HG02852 (cell line): ENCODE results near the gene ERVH48-1.
"Not testable (repeated sequence)": the region's sequence is repeated elsewhere in the genome, so short reads cannot be mapped to it uniquely, and the experiment has no call there.

ENCODE experiments used
- ATAC-seq: cut with Tn5 transposase; IDR thresholded peaks from one replicate; pipeline ENCODE4 v1.9.1; 2021; ENCODE audit warnings: mild to moderate bottlenecking, moderate library complexity; ENCODE audit not compliant: unreplicated experiment

ERVH48-1 gene

GRCh38 chr21:42939582-42940413 is 14.4 kb upstream of the ERVH48-1 start:
- no peak for ATAC-seq

GRCh38 chr21:42938606-42938995 is 13.2 kb upstream of the ERVH48-1 start:
- not testable (repeated sequence) for ATAC-seq

GRCh38 chr21:42937960-42938605 is 12.7 kb upstream of the ERVH48-1 start:
- ATAC-seq: no peak

- ATAC-seq: not testable (repeated sequence)
Measured at GRCh38 chr21:42937034-42937940, 11.9 kb upstream of the ERVH48-1 start.

- not testable (repeated sequence) for ATAC-seq
Measured at GRCh38 chr21:42936360-42936759, 10.9 kb upstream of the ERVH48-1 start.

GRCh38 chr21:42933973-42934372 is 8.5 kb upstream of the ERVH48-1 start:
- not testable (repeated sequence) for ATAC-seq

- not testable (repeated sequence) for ATAC-seq
Measured at GRCh38 chr21:42933137-42933970, 7.9 kb upstream of the ERVH48-1 start.

GRCh38 chr21:42932378-42933136 is 7.1 kb upstream of the ERVH48-1 start:
- ATAC-seq: not testable (repeated sequence)

- no peak for ATAC-seq
Measured at GRCh38 chr21:42931560-42932235, 6.3 kb upstream of the ERVH48-1 start.

GRCh38 chr21:42929969-42930368 is 4.5 kb upstream of the ERVH48-1 start:
- ATAC-seq: no peak

- ATAC-seq: not testable (repeated sequence)
Measured at GRCh38 chr21:42927474-42928200, 2.2 kb upstream of the ERVH48-1 start.

- ATAC-seq: no peak
Measured at GRCh38 chr21:42924433-42924751, 1.0 kb downstream of the ERVH48-1 start.

GRCh38 chr21:42923553-42924432 is 1.6 kb downstream of the ERVH48-1 start:
- ATAC-seq: peak; percentile 52

- no peak for ATAC-seq
Measured at GRCh38 chr21:42922918-42923317, 2.5 kb downstream of the ERVH48-1 start.

- ATAC-seq: no peak
Measured at GRCh38 chr21:42921927-42922326, 3.5 kb downstream of the ERVH48-1 start.

- no peak for ATAC-seq
Measured at GRCh38 chr21:42918291-42918690, 7.1 kb downstream of the ERVH48-1 start.

GRCh38 chr21:42913476-42913875 is 12.0 kb downstream of the ERVH48-1 start:
- no peak for ATAC-seq
